ENCODE results near the gene RAB3B. TPM values are rescaled to one million over a fixed set of nuclear protein-coding genes. Genes with fewer than 3 reads are reported as not detected.
A peak's percentile ranks its signal among the peaks of the same experiment; 100 is the strongest.

Gene RAB3B
- total and polyA plus RNA-seq, 8 donors, result 0.69 to 5.7 (median 1.6) TPM

- ATAC-seq (no peak), DNase-seq (no peak), FAIRE-seq (no peak)
- WGBS, 2 donors, result 58 to 64% methylated on average over 4 of the region's 4 CpGs
- no peak overlapping the region for H3K27ac ChIP-seq
- TF ChIP-seq CTCF (IDR thresholded peaks at IDR 0.05), result no peak
- intact Hi-C loops (cut with DNase I), result no loop called here
- peaks cover 14 to 23% (median 18%) of the 10 kb centered on the region in 3 donors for H3K4me1 ChIP-seq
- H3K27me3 ChIP-seq, result no peaks in the 10 kb centered on the region
- no peaks in the 10 kb centered on the region for H3K9me3 ChIP-seq
- H3K4me3 ChIP-seq, result no peak overlapping the region
- H3K36me3 ChIP-seq, result no peaks in the 10 kb centered on the region
Measured at GRCh38 chr1:52003877-52004276, 13.4 kb upstream of the RAB3B start.

DNA sequence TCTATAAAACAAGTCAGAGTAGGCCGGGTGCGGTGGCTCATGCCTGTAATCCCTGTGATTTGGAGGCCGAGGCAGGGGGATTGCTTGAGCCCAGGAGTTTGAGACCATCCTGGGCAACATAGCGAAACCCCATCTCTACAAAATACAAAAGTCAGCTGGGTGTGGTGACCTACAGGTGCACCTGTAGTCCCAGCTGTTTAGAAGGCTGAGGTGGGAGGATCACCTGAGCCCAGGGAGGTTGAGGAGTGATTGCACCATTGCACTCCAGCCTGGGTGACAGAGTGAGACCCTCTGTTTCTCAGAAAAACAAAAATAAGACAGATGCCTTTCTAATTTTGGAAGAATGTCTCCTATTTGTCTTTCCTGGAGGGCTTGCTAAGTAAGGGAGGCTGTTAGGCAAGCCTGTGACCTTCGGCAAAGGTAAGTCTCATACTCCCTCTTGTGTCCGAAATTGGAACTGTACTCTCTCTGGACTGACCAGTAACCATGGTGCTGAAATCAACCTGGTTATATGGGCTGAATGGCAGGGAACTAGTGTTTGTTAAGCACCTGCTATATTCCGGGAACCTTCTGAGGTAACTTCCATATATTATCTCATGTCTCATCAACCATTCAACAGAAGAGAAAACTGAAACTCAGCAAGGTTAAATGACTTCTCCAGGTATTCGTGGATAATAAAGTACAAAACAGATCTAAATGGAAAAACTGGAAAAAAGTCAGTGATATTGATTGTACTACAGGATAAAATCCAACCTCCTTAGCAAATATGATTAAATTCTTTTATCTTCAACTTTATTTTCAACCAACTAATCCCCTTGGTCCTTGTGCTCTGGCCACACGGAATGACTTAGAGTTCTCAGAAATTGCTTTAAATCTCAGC, 11.8 kb upstream of the RAB3B start:
- WGBS, 2 donors, result 43% methylated on average over 9 of the region's 9 CpGs
- no peak overlapping the region for H3K27ac ChIP-seq
- H3K9me3 ChIP-seq, result no peaks in the 10 kb centered on the region
- DNase-seq, result peak in 3 of 6 donors; percentile 71 to 77 (median 74)
- H3K36me3 ChIP-seq, result no peaks in the 10 kb centered on the region
- peak; percentile 90 to 98 (median 96) for ATAC-seq
- TF ChIP-seq CTCF (IDR thresholded peaks at IDR 0.05), result peak; percentile 88 to 93 (median 90)
- intact Hi-C loops (cut with DNase I), result no loop called here
- FAIRE-seq, result no peak
- peaks cover 9 to 12% (median 12%) of the 10 kb centered on the region in 3 donors for H3K4me1 ChIP-seq
- H3K27me3 ChIP-seq, result no peaks in the 10 kb centered on the region
- H3K4me3 ChIP-seq, result no peak overlapping the region

GRCh38 chr1:51998701-51999100, 8.2 kb upstream of the RAB3B start:
- Histone ChIP-seq H3K4me3 (no peak overlapping the region), H3K36me3 (no peaks in the 10 kb centered on the region), H3K27ac (no peak overlapping the region), H3K9me3 (no peaks in the 10 kb centered on the region), H3K4me1 (no peaks in the 10 kb centered on the region), H3K27me3 (no peaks in the 10 kb centered on the region)
- WGBS, 2 donors, result 75 to 83% methylated on average over 1 of the region's 1 CpG
- intact Hi-C loops (cut with DNase I), result loop anchor here in 2 of 3 donors (5.0 to 10.0 kb wide), 2 partner anchors 94 to 96 kb away; no protein-coding TSS in a partner anchor
- no peak for FAIRE-seq
- no peak for DNase-seq
- ATAC-seq, result no peak
- no peak for TF ChIP-seq CTCF (IDR thresholded peaks at IDR 0.05)

GRCh38 chr1:51997974-51998382, 7.5 kb upstream of the RAB3B start:
- H3K27ac ChIP-seq, result no peak overlapping the region
- no peaks in the 10 kb centered on the region for H3K4me1 ChIP-seq
- intact Hi-C loops (cut with DNase I), result loop anchor here in 2 of 3 donors (5.0 to 10.0 kb wide), 2 partner anchors 93 to 96 kb away; no protein-coding TSS in a partner anchor
- no peak for ATAC-seq
- no peak for FAIRE-seq
- H3K4me3 ChIP-seq, result no peak overlapping the region
- whole genome bisulfite sequencing, 2 donors, result 57 to 64% methylated on average over 5 of the region's 5 CpGs
- H3K27me3 ChIP-seq, result no peaks in the 10 kb centered on the region
- no peak for TF ChIP-seq CTCF (IDR thresholded peaks at IDR 0.05)
- DNase-seq, result no peak
- H3K36me3 ChIP-seq, result no peaks in the 10 kb centered on the region
- no peaks in the 10 kb centered on the region for H3K9me3 ChIP-seq
